GM06990 (cell line): ENCODE measurements around the gene MDFIC.

Source experiments
- DNase-seq: peaks from one replicate; pipeline ENCODE4 v3.0.0-alpha.2; 2011; ENCODE audit not compliant: insufficient read length; ENCODE audit errors: extremely low read depth
- H3K27me3 ChIP-seq: replicated peaks from 2 replicates; pipeline ENCODE4 v1.6.0; 2011; ENCODE audit warnings: low read length; ENCODE audit not compliant: control insufficient read depth, insufficient read depth
- H3K36me3 ChIP-seq: 2 replicates; pipeline ENCODE4 v1.5.1; 2011; ENCODE audit warnings: low read length; ENCODE audit not compliant: control insufficient read depth, insufficient read depth
- H3K4me3 ChIP-seq: replicated peaks from 2 replicates; pipeline ENCODE4 v1.5.1; 2011; ENCODE audit warnings: low read depth, mild to moderate bottlenecking, control low read depth, low read length
- TF ChIP-seq, protein P1 (sequence below): IDR thresholded peaks from 2 replicates; pipeline ENCODE4 v1.5.1; 2011; ENCODE audit warnings: low read length, control low read depth, mild to moderate bottlenecking, inconsistent platforms; ENCODE audit not compliant: insufficient read depth, poor library complexity, severe bottlenecking

Gene MDFIC

DNA sequence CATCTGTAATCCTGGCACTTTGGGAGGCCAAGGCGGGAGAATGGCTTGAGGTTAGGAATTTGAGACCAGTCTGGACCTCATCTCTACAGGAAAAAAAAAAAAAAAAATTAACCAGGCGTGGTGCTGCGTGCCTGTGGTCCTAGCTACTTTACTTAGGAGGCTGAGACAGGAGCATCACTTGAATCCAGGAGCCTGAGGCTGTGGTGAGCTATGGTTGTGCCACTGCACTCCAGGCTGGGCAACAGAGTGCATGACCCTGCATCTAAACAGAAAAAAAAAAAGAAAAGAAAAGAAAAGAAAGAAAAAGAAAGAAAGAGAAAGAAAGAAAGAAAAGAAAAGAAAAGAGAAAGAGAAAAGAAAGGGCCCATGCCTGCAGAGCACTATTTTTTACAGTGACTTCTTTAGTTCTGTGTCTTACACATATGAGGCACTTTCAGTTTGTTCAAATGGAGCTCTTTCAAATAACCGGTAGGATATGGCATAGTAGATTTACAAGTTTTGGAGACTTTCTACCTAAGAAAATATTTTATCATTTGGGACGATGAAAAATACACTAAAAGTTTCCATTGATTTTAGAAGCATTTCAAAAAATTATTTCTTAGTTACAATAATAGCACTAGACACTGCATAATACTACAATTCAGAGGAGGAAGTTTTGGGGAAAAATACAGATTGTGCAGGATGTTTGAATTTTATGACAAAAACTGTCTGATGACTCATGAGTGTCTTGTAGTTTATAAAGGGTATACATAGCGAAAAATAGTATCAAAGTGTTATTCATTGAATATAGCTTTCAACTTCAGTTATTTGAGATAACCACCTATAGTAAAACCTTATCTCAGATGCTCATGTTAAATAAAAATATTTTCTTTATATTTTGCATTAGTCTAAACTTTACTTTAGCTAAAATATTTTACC lies 75.9 kb downstream of the MDFIC start:
- Histone ChIP-seq H3K27me3 (no peaks in the 10 kb centered on the region), H3K36me3 (peaks cover 3% of the 10 kb centered on the region), H3K4me3 (no peak overlapping the region)
- DNase-seq, result no peak
- TF ChIP-seq, protein P1, sequence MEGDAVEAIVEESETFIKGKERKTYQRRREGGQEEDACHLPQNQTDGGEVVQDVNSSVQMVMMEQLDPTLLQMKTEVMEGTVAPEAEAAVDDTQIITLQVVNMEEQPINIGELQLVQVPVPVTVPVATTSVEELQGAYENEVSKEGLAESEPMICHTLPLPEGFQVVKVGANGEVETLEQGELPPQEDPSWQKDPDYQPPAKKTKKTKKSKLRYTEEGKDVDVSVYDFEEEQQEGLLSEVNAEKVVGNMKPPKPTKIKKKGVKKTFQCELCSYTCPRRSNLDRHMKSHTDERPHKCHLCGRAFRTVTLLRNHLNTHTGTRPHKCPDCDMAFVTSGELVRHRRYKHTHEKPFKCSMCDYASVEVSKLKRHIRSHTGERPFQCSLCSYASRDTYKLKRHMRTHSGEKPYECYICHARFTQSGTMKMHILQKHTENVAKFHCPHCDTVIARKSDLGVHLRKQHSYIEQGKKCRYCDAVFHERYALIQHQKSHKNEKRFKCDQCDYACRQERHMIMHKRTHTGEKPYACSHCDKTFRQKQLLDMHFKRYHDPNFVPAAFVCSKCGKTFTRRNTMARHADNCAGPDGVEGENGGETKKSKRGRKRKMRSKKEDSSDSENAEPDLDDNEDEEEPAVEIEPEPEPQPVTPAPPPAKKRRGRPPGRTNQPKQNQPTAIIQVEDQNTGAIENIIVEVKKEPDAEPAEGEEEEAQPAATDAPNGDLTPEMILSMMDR, result no peak

DNA sequence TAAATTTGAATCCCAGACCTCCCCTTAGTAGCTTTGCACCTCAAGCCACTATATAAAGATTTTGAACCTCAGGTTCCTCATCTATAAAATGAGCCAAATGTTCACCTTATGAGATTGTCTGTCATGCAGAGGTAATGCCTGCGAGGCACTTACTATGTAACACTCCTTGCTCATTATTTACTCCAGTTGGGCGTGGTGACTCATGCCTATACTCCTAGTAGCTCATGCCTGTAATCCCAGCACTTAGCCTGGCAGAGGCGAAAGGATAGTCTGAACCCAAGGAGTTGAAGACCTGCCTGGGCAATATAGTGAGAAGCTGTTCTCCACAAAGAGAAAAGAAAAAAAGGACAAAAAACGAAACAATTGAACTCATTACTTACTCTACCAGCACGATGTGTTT lies 82.2 kb downstream of the MDFIC start:
- H3K4me3 ChIP-seq, result no peak overlapping the region
- TF ChIP-seq, protein P1, result no peak
- no peaks in the 10 kb centered on the region for H3K27me3 ChIP-seq
- DNase-seq, result no peak
- peaks cover 5% of the 10 kb centered on the region for H3K36me3 ChIP-seq

DNA sequence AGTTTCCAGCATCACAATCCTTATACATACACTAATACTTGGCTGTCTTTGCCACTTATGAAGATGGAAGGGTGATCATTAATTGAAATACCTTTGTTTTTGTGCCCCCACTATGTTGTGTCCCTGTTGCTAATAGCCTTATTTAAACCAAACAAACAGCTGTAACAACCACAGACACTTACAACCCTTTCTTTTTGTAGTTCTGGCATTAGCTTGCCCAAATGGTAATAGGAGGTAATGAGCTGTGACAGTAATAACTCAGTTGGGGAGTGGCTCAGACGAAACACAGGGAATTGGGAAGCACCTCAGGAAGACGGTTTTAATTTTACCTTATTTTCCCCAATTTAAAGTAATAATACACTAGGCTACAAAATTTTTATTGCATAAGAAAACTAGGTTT lies 83.4 kb downstream of the MDFIC start:
- DNase-seq, result no peak

DNA sequence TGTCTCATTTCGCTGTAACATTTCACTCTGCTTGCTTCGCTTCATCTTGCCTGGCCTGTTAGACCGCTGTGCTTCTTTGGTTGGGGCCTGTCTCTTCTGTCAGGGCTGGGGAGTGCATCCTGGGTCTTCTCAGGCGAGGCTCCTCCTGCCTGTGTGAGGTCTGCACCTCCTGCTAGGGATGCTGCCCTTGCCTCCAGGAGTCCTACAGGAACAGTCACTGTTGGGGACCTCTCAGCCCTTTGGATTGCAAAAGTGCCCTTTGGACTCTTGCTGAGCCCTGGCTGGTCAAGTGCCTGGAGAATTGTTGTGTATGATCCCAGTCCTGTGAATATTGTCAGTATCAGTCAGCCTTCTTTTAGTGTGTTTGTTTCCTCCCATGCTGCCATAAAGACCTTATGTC lies 84.1 kb downstream of the MDFIC start:
- TF ChIP-seq, protein P1, result no peak
- Histone ChIP-seq H3K36me3 (peaks cover 7% of the 10 kb centered on the region), H3K4me3 (no peak overlapping the region), H3K27me3 (no peaks in the 10 kb centered on the region)
- no peak for DNase-seq

More for the DNA sequence above, 83.4 kb downstream of the MDFIC start:
- H3K4me3 ChIP-seq, result no peak overlapping the region
- peaks cover 5% of the 10 kb centered on the region for H3K36me3 ChIP-seq
- TF ChIP-seq, protein P1, result no peak
- no peaks in the 10 kb centered on the region for H3K27me3 ChIP-seq

DNA sequence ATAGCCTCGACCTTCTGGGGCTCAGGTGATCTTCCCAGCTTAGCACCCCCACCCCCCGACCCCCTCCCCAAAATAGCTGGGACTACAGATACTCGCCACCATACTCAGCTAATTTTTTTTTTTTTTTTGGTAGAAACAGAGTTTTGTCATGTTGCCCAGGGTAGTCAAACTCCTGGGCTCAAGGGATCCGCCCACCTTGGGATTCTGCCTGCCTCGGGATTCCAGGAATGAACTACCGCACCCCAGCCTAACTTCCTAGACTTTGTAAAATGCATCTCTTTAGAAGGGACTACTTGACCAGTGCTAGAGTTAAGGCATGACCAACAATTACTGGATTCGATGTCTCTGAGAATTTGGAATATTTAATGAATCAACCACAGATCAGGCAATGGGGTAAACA lies 85.9 kb downstream of the MDFIC start:
- no peak overlapping the region for H3K4me3 ChIP-seq
- TF ChIP-seq, protein P1, result no peak
- peaks cover 4% of the 10 kb centered on the region for H3K36me3 ChIP-seq
- H3K27me3 ChIP-seq, result no peaks in the 10 kb centered on the region
- DNase-seq, result no peak
